Cerebellar nuclear complex (tissue), 1 donor: ENCODE results near the gene USP6.
"Not testable (repeated sequence)": the region's sequence is repeated elsewhere in the genome, so short reads cannot be mapped to it uniquely, and the experiment has no call there.

Experiments
- DNase-seq, 2 experiments: peaks; one replicate each; lab custom pipeline; 2025; lab: John Stamatoyannopoulos, UW

Gene USP6

GRCh38 chr17:5191541-5192417 is 75.9 kb downstream of the USP6 start, which contains the start of gene ZNF594:
Gene ZNF594 (minus strand): TSS chr17:5191868. CDS start chr17:5184256, 7,612 bp downstream.
- peak; percentile 26 to 81 for DNase-seq

DNA sequence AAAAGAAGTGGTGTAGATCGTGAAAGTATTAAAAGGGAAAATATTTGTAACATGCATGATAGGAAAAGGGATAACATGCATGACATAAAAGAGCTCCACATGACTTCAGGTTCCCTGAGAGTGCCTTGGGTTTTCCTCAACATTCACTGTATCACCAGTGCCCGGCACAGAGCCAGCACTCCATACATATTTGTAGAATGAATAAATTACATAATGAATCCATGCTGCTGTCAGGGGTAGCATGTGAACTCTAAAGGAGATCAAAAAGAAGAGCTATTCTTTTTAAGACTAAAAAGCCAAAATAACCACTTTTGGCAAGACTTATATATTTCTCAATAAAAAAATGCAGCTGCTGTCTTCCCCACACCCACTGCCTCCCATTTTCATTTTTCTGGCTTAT is 78.5 kb downstream of the USP6 start:
- DNase-seq: no peak

DNA sequence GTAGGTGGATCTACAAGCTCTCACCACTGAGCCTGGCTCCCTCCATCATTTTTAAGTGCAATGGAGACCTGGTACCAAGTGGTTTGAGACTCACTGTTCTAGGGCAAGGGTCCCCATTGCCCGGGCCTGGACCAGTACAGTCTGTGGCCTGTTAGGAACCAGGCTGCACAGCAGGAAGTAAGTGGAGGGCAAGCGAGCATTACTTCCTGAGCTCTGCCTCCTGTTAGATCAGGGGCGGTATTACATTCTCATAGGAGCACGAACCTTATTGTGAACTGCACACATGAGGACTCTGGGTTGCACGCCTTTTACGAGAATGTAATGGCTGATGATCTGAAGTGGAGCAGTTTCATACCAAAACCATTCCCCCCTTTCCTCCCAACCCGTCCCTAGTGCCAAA is 82.6 kb downstream of the USP6 start:
- DNase-seq: no peak

GRCh38 chr17:5200360-5200759 is 84.5 kb downstream of the USP6 start:
- no peak for DNase-seq

- no peak for DNase-seq
Observed at GRCh38 chr17:5201011-5201410, 85.2 kb downstream of the USP6 start.

DNA sequence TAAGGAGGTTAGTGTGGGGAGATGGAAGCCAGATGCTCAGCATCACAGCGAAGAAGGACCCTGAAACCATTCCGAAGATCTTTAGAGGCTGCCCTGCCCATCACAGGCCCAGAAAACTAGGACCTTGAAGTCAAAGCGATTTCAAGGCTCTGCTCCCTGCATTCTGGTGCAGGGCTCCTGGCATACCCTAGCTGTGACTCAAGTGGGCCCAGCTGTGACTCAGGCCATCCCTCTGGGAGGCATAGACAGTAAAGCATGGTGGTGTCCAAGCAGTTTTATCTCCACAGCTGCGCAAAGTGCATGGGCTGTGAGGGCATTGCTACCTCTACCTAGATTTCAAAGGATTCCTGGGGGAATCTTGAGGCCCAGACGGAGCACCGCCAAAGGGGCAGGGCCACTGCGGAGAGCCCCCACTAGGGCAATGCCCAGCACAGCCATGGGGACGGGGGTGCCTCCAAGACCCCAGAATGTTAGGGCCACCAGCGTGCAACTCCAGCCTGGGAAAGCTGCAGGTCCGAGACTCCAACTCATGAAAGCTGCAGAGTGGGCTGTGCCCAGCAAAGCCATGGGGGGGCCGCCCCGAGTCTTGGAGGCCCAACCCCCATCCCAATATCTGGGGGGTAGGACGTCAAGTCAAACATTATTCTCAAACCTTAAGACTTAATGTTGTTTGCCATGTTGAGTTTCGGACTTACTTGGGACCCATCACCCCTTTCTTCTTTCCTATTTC is 87.5 kb downstream of the USP6 start:
- no peak for DNase-seq

DNA sequence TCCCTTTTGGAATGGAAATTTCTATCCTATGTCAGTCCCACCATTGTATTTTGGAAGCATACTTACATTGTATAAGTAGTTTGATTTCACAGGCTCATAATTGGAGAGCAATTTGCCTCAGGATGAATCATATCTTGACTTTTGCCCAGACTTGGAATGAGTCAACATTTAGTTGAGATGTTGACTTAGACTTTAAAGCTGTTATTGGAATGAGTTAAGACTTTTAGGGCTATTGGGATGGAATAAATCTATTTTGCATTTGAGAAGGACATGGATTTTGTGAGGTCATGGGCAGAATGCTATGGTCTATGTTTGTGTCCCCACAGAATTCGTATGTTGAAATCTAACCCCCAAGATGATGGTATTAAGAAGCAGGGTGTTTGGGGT is 88.1 kb downstream of the USP6 start:
- DNase-seq: no peak

DNA sequence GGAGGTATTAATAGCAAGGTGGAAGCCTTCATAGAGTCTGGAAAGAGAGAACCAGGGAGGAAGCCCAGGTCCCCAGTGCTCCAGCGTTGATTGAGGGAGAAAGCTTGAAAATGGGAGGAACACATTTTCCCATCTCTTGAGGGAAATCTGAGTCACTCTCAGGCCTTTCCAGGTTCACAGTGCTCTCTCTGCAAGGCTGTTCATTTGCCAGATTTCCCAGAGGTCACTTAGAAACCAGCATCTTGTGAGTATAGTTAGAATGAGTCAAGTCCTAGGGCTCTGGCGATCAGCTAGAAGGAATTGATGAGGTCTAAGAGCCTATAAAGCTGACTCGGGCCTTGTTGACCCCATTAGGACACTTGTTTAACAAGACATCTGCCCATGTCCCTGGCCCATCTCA is 93.6 kb downstream of the USP6 start:
- no peak for DNase-seq

- DNase-seq: no peak
Observed at GRCh38 chr17:5210091-5210490, 94.3 kb downstream of the USP6 start.

DNA sequence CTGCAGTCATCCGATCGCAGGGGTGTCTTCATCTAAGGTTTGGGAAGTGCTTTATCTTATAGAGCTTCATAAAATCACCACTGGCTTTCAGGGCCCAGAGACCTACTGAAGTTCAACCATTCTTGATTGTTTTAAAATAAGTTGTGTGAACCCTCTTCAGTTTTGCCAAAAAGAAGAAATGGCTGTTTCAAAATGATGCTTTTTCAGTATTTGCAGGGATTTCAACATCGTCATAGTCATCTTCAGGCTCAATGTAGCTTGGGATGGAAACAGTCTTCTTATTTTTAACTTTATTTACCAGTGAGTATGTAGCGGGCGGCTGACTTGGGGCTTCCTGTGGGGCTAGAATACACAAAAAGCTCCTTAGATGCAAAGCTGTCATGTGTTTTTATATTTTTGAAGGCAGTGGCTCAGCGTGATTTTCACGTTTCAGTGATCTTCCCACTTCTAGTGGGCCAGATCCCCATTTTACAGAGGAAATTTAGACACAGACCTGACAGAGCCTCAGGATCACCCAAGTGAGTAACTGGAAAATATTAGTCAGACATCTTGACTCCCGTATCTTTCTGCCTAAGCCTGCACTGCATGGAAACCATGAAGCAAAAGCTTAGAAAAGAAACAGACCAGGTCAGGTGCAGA is 94.9 kb downstream of the USP6 start:
- no peak for DNase-seq

DNA sequence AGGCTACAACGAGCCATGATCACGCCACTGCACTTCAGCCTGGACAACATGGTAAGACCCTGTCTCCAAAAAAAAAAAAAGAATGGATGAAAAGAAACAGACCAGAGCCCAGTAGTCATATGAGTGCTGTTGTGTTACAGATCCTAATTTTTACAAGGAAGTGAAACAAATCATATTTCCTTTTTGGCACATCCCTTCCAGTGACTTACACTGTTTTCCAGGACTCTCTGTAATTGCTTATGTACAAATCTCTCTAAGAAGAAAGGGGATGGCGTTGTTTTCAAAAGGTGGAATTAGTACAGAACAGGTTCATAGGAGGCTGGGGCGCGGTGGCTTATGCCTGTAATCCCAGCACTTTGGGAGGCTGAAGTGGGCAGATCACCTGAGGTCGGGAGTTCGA is 95.6 kb downstream of the USP6 start:
- no peak for DNase-seq

DNA sequence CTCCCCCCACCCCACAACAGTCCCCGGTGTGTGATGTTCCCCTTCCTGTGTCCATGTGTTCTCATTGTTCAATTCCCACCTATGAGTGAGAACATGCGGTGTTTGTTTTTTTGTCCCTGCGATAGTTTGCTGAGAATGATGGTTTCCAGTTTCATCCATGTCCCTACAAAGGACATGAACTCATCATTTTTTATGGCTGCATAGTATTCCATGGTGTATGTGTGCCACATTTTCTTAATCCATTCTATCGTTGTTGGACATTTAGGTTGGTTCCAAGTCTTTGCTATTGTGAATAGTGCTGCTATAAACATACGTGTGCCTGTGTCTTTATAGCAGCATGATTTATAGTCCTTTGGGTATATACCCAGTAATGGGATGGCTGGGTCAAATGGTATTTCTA is 101.7 kb downstream of the USP6 start:
- not testable (repeated sequence) for DNase-seq

DNA sequence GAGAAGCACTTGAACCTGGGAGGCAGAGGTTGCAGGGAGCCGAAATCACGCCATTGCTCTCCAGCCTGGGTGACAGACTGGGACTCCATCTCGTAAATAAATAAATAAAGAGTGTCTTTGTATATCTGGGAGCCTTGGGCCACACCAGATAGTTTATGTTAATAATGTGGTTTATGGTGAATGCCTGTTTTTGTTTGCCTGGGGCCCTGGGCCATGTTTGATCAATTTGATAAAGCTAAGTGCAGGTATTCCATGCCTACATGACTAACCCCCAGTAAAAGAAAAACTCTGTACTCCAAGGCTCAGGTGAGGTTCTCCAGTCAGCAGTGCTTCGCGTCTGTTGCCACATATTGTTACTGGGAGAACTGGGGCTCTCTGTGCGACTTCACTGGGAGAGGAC is 103.7 kb downstream of the USP6 start:
- no peak for DNase-seq

GRCh38 chr17:5220074-5220473 is 104.2 kb downstream of the USP6 start:
- no peak for DNase-seq

- not testable (repeated sequence) for DNase-seq
Observed at GRCh38 chr17:5221912-5222311, 106.1 kb downstream of the USP6 start.
